ENCODE results near the gene TCEAL7. TPM values are rescaled to one million over a fixed set of nuclear protein-coding genes. Genes with fewer than 3 reads are reported as not detected.

TCEAL7 gene
- total and polyA plus RNA-seq, 4 donors, result 1.3 to 12.1 (median 2.0) TPM

DNA sequence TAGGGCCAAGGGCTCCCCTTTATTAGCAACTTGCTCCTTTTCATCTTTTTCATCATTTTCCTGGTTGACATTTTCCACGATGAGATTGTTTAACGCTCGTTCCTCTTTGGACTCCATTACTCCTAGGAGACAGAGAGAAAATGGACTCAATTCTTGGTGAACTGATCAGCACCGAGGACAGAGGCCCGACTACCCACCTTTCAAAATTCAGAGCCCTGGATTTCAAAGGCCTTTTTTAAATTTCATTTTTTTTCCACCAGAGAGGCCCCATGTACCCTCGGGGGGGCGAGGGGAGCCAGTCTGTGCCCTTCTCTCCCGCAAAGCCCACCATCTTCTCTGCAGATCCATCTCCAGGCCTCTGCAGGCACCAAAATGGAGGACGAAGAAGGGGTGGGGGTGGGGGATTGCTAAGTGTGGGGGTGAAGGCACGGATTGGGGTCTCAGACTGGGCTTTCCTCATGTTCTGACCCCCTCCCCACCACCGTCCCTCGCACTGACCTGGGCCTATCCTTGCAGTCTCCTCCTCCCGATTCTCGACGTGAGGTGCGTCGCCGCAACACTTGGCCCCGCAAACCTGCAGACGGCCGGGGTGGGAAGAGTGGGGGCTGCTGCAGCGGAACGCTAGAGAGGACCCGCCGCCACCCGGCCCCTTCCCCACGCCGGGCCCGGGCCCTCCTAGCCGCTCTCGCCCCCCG is 20.0 kb upstream of the TCEAL7 start:
- no peaks in the 10 kb centered on the region for H3K36me3 ChIP-seq (ENCODE audit: control insufficient read depth in 4 of 4, insufficient read depth in 4 of 4, low read length in 4 of 4)
- DNase-seq (no peak), ATAC-seq (ENCODE audit: insufficient read depth, low FRiP score) (no peak)
- 39 to 60% methylated on average over 7 to 32 of the region's 32 CpGs for WGBS, 2 donors
- TF ChIP-seq, protein P1, sequence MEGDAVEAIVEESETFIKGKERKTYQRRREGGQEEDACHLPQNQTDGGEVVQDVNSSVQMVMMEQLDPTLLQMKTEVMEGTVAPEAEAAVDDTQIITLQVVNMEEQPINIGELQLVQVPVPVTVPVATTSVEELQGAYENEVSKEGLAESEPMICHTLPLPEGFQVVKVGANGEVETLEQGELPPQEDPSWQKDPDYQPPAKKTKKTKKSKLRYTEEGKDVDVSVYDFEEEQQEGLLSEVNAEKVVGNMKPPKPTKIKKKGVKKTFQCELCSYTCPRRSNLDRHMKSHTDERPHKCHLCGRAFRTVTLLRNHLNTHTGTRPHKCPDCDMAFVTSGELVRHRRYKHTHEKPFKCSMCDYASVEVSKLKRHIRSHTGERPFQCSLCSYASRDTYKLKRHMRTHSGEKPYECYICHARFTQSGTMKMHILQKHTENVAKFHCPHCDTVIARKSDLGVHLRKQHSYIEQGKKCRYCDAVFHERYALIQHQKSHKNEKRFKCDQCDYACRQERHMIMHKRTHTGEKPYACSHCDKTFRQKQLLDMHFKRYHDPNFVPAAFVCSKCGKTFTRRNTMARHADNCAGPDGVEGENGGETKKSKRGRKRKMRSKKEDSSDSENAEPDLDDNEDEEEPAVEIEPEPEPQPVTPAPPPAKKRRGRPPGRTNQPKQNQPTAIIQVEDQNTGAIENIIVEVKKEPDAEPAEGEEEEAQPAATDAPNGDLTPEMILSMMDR (IDR thresholded peaks at IDR 0.05; ENCODE audit: control extremely low read depth, extremely low read depth), result no peak
- no peaks in the 10 kb centered on the region for H3K4me1 ChIP-seq (ENCODE audit: control insufficient read depth in 5 of 5, insufficient read depth in 5 of 5, low read length in 5 of 5)
- H3K27me3 ChIP-seq (ENCODE audit: control insufficient read depth in 3 of 3, insufficient read depth in 3 of 3, low read length in 2 of 3), result peaks cover 2 to 34% (median 27%) of the 10 kb centered on the region in 3 donors
- no peaks in the 10 kb centered on the region for H3K9me3 ChIP-seq (ENCODE audit: control insufficient read depth in 4 of 4, insufficient read depth in 3 of 4, low read length in 3 of 4)
- H3K4me3 ChIP-seq, result peak overlapping the region; percentile 28
- no peak overlapping the region for H3K9ac ChIP-seq (ENCODE audit: insufficient read depth in 1 of 2, low read length in 2 of 2)
- no peak overlapping the region for H3K27ac ChIP-seq (ENCODE audit: low read depth in 1 of 2, low read length in 1 of 2)

DNA sequence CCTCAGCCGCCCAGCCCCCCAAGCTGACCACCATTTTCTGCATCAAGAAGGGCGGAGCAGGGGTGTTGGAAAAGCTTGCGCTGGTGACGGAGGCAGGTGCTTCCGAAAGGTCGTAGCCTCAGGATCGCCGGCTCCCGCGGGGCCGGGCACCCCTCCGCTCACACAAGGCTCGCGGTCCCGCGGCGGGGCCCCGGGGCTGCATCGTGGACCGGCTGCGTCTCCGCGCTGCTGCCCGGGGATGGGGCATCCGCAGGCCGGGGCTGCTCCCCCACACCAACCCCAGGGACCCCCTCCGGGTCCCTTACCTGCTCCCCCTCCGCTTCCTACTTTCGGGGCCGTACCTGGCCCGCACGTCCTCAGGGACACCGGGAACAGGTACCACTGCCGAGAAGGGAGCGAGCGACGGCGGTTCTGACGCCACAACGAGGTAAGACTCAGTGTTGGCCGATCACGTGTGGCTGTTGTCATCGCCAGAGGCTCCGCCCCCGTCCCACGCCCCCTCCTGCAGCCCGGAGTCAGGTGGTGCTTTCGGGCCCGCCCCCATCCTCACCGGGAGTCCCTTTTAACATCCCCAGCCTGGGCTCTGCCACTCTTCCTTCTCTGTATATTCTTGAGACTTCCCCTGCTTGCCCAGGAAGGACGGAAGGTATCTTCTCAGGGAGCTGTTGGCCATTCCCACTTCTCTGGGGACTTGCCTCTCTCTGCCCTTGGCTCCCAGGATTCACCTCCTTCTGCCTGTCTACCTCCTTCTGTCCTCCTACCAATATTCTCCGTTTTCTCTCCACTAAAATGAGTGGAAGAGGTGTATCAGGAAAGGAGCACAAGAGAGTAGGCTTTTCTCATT is 19.3 kb upstream of the TCEAL7 start, which contains the start of gene BEX2:
Gene BEX2 (minus strand): TSS at position 436 of the 844 bp plus-strand sequence. CDS start 1,014 bp downstream, outside the sequence.
- H3K4me3 ChIP-seq, result peak within 1 kb of the TSS; percentile 28
- H3K9ac ChIP-seq (ENCODE audit: insufficient read depth in 1 of 2, low read length in 2 of 2), result no peak within 1 kb of the TSS
- WGBS, 2 donors, result 3 to 32% methylated on average over 22 to 52 of the region's 52 CpGs
- TF ChIP-seq, protein P1 (IDR thresholded peaks at IDR 0.05; ENCODE audit: control extremely low read depth, extremely low read depth), result no peak
- DNase-seq (peak; percentile 40 to 72 (median 64)), ATAC-seq (ENCODE audit: insufficient read depth, low FRiP score) (peak; percentile 93)
- no peaks in the 10 kb centered on the region for H3K4me1 ChIP-seq (ENCODE audit: control insufficient read depth in 5 of 5, insufficient read depth in 5 of 5, low read length in 5 of 5)
- H3K9me3 ChIP-seq (ENCODE audit: control insufficient read depth in 4 of 4, insufficient read depth in 3 of 4, low read length in 3 of 4), result no peaks in the 10 kb centered on the region
- peaks cover 2 to 33% (median 27%) of the 10 kb centered on the region in 3 donors for H3K27me3 ChIP-seq (ENCODE audit: control insufficient read depth in 3 of 3, insufficient read depth in 3 of 3, low read length in 2 of 3)
- no peak within 1 kb of the TSS for H3K27ac ChIP-seq (ENCODE audit: low read depth in 1 of 2, low read length in 1 of 2)
- H3K36me3 ChIP-seq (ENCODE audit: control insufficient read depth in 4 of 4, insufficient read depth in 4 of 4, low read length in 4 of 4), result no peaks in the 10 kb centered on the region

DNA sequence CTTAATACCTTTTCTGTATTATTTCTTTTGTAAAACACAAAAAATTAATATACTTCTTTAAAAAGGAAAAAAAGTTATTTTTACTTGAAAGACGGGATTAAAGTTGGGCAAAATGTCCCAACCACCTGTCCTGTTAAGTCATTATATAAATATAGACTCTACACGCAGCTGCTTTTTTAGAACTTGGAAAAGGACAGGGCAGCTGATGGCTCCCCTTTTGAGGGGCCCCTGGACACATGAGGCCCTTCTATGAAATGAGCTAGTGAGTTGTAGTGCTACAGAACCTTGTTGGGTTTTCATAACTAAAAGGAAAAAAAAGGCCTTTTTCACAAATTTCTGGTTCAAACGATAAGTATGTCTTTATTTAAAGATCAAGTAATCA is 18.6 kb upstream of the TCEAL7 start:
- no peak overlapping the region for H3K27ac ChIP-seq (ENCODE audit: low read depth in 1 of 2, low read length in 1 of 2)
- TF ChIP-seq, protein P1 (IDR thresholded peaks at IDR 0.05; ENCODE audit: control extremely low read depth, extremely low read depth), result no peak
- H3K4me1 ChIP-seq (ENCODE audit: control insufficient read depth in 5 of 5, insufficient read depth in 5 of 5, low read length in 5 of 5), result no peaks in the 10 kb centered on the region

More for the DNA sequence above, 18.6 kb upstream of the TCEAL7 start:
- Histone ChIP-seq H3K9me3 (ENCODE audit: control insufficient read depth in 4 of 4, insufficient read depth in 3 of 4, low read length in 3 of 4) (no peaks in the 10 kb centered on the region), H3K27me3 (ENCODE audit: control insufficient read depth in 3 of 3, insufficient read depth in 3 of 3, low read length in 2 of 3) (peaks cover 2 to 36% (median 26%) of the 10 kb centered on the region in 3 donors), H3K9ac (ENCODE audit: insufficient read depth in 1 of 2, low read length in 2 of 2) (no peak overlapping the region), H3K36me3 (ENCODE audit: control insufficient read depth in 4 of 4, insufficient read depth in 4 of 4, low read length in 4 of 4) (no peaks in the 10 kb centered on the region), H3K4me3 (no peak overlapping the region)
- no peak for DNase-seq
- 77 to 82% methylated on average over 3 of the region's 3 CpGs for WGBS, 2 donors
- no peak for ATAC-seq (ENCODE audit: insufficient read depth, low FRiP score)
